Measurements from ENCODE around the gene TMEM135. TPM values are rescaled to one million over a fixed set of nuclear protein-coding genes. Genes with fewer than 3 reads are reported as not detected.

TMEM135 gene
- total and polyA plus RNA-seq, 2 donors (not counting 1 experiment from before 2014, with no cell fraction given), result 2.7 to 19.5 TPM

- Histone ChIP-seq H3K27me3 (replicated peaks in 1 of 4; ENCODE audit: control extremely low read depth in 1 of 4, control insufficient read depth in 3 of 4, insufficient read depth in 4 of 4, low read length in 3 of 4) (no peaks in the 10 kb centered on the region), H3K4me1 (ENCODE audit: control insufficient read depth in 2 of 2, insufficient read depth in 2 of 2, low read length in 2 of 2) (no peaks in the 10 kb centered on the region), H3K79me2 (ENCODE audit: control insufficient read depth, insufficient read depth, low read length) (no peaks in the 10 kb centered on the region), H3K4me3 (ENCODE audit: control extremely low read depth in 1 of 5, extremely low read depth in 1 of 5, insufficient read depth in 1 of 5, low read depth in 2 of 5, low read length in 4 of 5) (no peak overlapping the region), H4K20me1 (ENCODE audit: control insufficient read depth, insufficient read depth, low read length, poor library complexity, severe bottlenecking) (no peaks in the 10 kb centered on the region), H3K27ac (ENCODE audit: low read length in 2 of 2) (no peak overlapping the region), H3K36me3 (replicated peaks in 1 of 2; ENCODE audit: control extremely low read depth in 1 of 2, control insufficient read depth in 1 of 2, extremely low read depth in 1 of 2, insufficient read depth in 2 of 2, low read length in 1 of 2) (no peaks in the 10 kb centered on the region), H3K4me2 (replicated peaks; ENCODE audit: low read depth, low read length, poor library complexity, severe bottlenecking) (no peak overlapping the region), H3K9ac (ENCODE audit: low read length) (no peak overlapping the region), H3K9me3 (ENCODE audit: control extremely low read depth in 1 of 3, control insufficient read depth in 2 of 3, insufficient read depth in 1 of 3, low read length in 2 of 3) (no peaks in the 10 kb centered on the region), H2AFZ (ENCODE audit: insufficient read depth, low read depth, low read length, poor library complexity, severe bottlenecking) (no peak overlapping the region)
- Mint-ChIP-seq H3K27ac (no peak overlapping the region), H3K4me3 (no peak overlapping the region), H3K27me3 (peaks cover 18% of the 10 kb centered on the region), H3K9me3 (ENCODE audit: insufficient read depth) (no peaks in the 10 kb centered on the region), H3K4me1 (no peaks in the 10 kb centered on the region)
- intact Hi-C loops (cut with micrococcal nuclease), result no loop called here
- TF ChIP-seq CTCF (IDR thresholded peaks at IDR 0.05), result no peak
- no peak for TF ChIP-seq EZH2 (IDR thresholded peaks at IDR 0.05; ENCODE audit: borderline replicate concordance, insufficient read depth, low read depth, low read length, poor library complexity, severe bottlenecking)
- WGBS (ENCODE audit: insufficient coverage), result 90% methylated on average over 3 of the region's 3 CpGs
- ChIA-PET CTCF (no interaction called here), POLR2A (no interaction called here)
- ATAC-seq (ENCODE audit: low read depth) (no peak), DNase-seq (no peak)
Measured at GRCh38 chr11:87005569-87005921, 32.2 kb upstream of the TMEM135 start.

- Histone ChIP-seq H3K4me2 (replicated peaks; ENCODE audit: low read depth, low read length, poor library complexity, severe bottlenecking) (no peak overlapping the region), H3K36me3 (replicated peaks in 1 of 2; ENCODE audit: control extremely low read depth in 1 of 2, control insufficient read depth in 1 of 2, extremely low read depth in 1 of 2, insufficient read depth in 2 of 2, low read length in 1 of 2) (no peaks in the 10 kb centered on the region), H4K20me1 (ENCODE audit: control insufficient read depth, insufficient read depth, low read length, poor library complexity, severe bottlenecking) (no peaks in the 10 kb centered on the region), H3K27me3 (replicated peaks in 1 of 4; ENCODE audit: control extremely low read depth in 1 of 4, control insufficient read depth in 3 of 4, insufficient read depth in 4 of 4, low read length in 3 of 4) (no peaks in the 10 kb centered on the region), H3K4me3 (ENCODE audit: control extremely low read depth in 1 of 5, extremely low read depth in 1 of 5, insufficient read depth in 1 of 5, low read depth in 2 of 5, low read length in 4 of 5) (no peak overlapping the region), H3K9me3 (ENCODE audit: control extremely low read depth in 1 of 3, control insufficient read depth in 2 of 3, insufficient read depth in 1 of 3, low read length in 2 of 3) (no peaks in the 10 kb centered on the region), H2AFZ (ENCODE audit: insufficient read depth, low read depth, low read length, poor library complexity, severe bottlenecking) (no peak overlapping the region), H3K4me1 (ENCODE audit: control insufficient read depth in 2 of 2, insufficient read depth in 2 of 2, low read length in 2 of 2) (no peaks in the 10 kb centered on the region), H3K9ac (ENCODE audit: low read length) (no peak overlapping the region), H3K79me2 (ENCODE audit: control insufficient read depth, insufficient read depth, low read length) (no peaks in the 10 kb centered on the region), H3K27ac (ENCODE audit: low read length in 2 of 2) (no peak overlapping the region)
- H3K27me3 Mint-ChIP-seq, result peaks cover 18% of the 10 kb centered on the region
- TF ChIP-seq CTCF (IDR thresholded peaks at IDR 0.05) (no peak), EZH2 (IDR thresholded peaks at IDR 0.05; ENCODE audit: borderline replicate concordance, insufficient read depth, low read depth, low read length, poor library complexity, severe bottlenecking) (no peak)
- H3K9me3 Mint-ChIP-seq (ENCODE audit: insufficient read depth), result no peaks in the 10 kb centered on the region
- WGBS (ENCODE audit: insufficient coverage), result no CpG with 5 or more reads among the region's 4 CpGs
- H3K4me3 Mint-ChIP-seq, result no peak overlapping the region
- ChIA-PET CTCF (no interaction called here), POLR2A (no interaction called here)
- H3K4me1 Mint-ChIP-seq, result no peaks in the 10 kb centered on the region
- intact Hi-C loops (cut with micrococcal nuclease), result no loop called here
- DNase-seq (no peak), ATAC-seq (ENCODE audit: low read depth) (no peak)
- H3K27ac Mint-ChIP-seq, result no peak overlapping the region
Measured at GRCh38 chr11:87006035-87006434, 31.7 kb upstream of the TMEM135 start.
